ENCODE measurements around the gene LYSMD2. TPM values are rescaled to one million over a fixed set of nuclear protein-coding genes. Genes with fewer than 3 reads are reported as not detected.
A peak's percentile ranks its signal among the peaks of the same experiment; 100 is the strongest.
"Not testable (repeated sequence)": the region's sequence is repeated elsewhere in the genome, so short reads cannot be mapped to it uniquely, and the experiment has no call there.

LYSMD2 gene
- 4.4 TPM for polyA plus RNA-seq (2013, experiment 1 of 2; ENCODE audit: insufficient read length)
- 4.2 TPM for polyA plus RNA-seq (2013, experiment 2 of 2; ENCODE audit: insufficient read length)

GRCh38 chr15:51737522-51738305, at the start of gene LYSMD2:
TSS of gene LYSMD2 (minus strand) at chr15:51737655. CDS start at chr15:51737622, 33 bp downstream.
- DNase-seq, result peak; percentile 65

GRCh38 chr15:51787130-51787529, 49.7 kb upstream of the LYSMD2 start:
- not testable (repeated sequence) for DNase-seq

GRCh38 chr15:51783967-51784366, 46.5 kb upstream of the LYSMD2 start:
- DNase-seq, result no peak

- DNase-seq, result no peak
Measured at GRCh38 chr15:51782357-51782896, 45.0 kb upstream of the LYSMD2 start.

GRCh38 chr15:51781506-51781905, 44.1 kb upstream of the LYSMD2 start:
- no peak for DNase-seq

GRCh38 chr15:51780636-51781035, 43.2 kb upstream of the LYSMD2 start:
- DNase-seq, result no peak

GRCh38 chr15:51776952-51777569, 39.6 kb upstream of the LYSMD2 start:
- peak; percentile 76 for DNase-seq

- DNase-seq, result peak; percentile 30
Measured at GRCh38 chr15:51775967-51776816, 38.7 kb upstream of the LYSMD2 start.

- DNase-seq, result no peak
Measured at GRCh38 chr15:51774916-51775315, 37.5 kb upstream of the LYSMD2 start.

- no peak for DNase-seq
Measured at GRCh38 chr15:51771773-51772172, 34.3 kb upstream of the LYSMD2 start.

- no peak for DNase-seq
Measured at GRCh38 chr15:51770902-51771301, 33.4 kb upstream of the LYSMD2 start.

- DNase-seq, result no peak
Measured at GRCh38 chr15:51768018-51768417, 30.6 kb upstream of the LYSMD2 start.

- no peak for DNase-seq
Measured at GRCh38 chr15:51766341-51766740, 28.9 kb upstream of the LYSMD2 start.

GRCh38 chr15:51765751-51766150, 28.3 kb upstream of the LYSMD2 start:
- no peak for DNase-seq

- no peak for DNase-seq
Measured at GRCh38 chr15:51760805-51761204, 23.4 kb upstream of the LYSMD2 start.

GRCh38 chr15:51759557-51760070, 22.2 kb upstream of the LYSMD2 start:
- DNase-seq, result peak; percentile 99

- DNase-seq, result peak; percentile 86
Measured at GRCh38 chr15:51758645-51759044, 21.2 kb upstream of the LYSMD2 start.

GRCh38 chr15:51757450-51757849, 20.0 kb upstream of the LYSMD2 start:
- DNase-seq, result no peak

GRCh38 chr15:51756482-51756881, 19.0 kb upstream of the LYSMD2 start:
- DNase-seq, result no peak

GRCh38 chr15:51755790-51756189, 18.3 kb upstream of the LYSMD2 start:
- DNase-seq, result no peak

- DNase-seq, result no peak
Measured at GRCh38 chr15:51754267-51754666, 16.8 kb upstream of the LYSMD2 start.

GRCh38 chr15:51752888-51753287, 15.4 kb upstream of the LYSMD2 start:
- DNase-seq, result no peak
